WTC11 (cell line): ENCODE results near the gene ITPK1.

ENCODE experiments used
- ATF1 ChIP-seq: sonication (generic); formaldehyde crosslinking; IDR thresholded peaks from 2 replicates; pipeline ENCODE4 v1.8.1; 2023; ENCODE audit warnings: mild to moderate bottlenecking, moderate library complexity, missing genetic modification reagents
- CTCF ChIP-seq: fragments of 200-600 bp; IDR thresholded peaks from 2 replicates; pipeline ENCODE4 v1.8.0; 2022; ENCODE audit warnings: antibody characterized with exemption
- SMAD3 ChIP-seq: sonication (generic); formaldehyde crosslinking; IDR thresholded peaks from 2 replicates; pipeline ENCODE4 v1.8.0; 2022; ENCODE audit warnings: missing genetic modification reagents, mild to moderate bottlenecking, borderline replicate concordance
- SP1 ChIP-seq: sonication (generic); formaldehyde crosslinking; conservative IDR thresholded peaks from 2 replicates; pipeline ENCODE4 v1.8.1; 2022; ENCODE audit warnings: missing genetic modification reagents
- ZNF281 ChIP-seq: sonication (generic); formaldehyde crosslinking; IDR thresholded peaks from 2 replicates; pipeline ENCODE4 v1.8.0; 2023; ENCODE audit warnings: mild to moderate bottlenecking, missing genetic modification reagents

- TF ChIP-seq SP1 (CRISPR knock-in tag) (no peak), SMAD3 (no peak), CTCF (no peak), ATF1 (CRISPR knock-in tag) (no peak), ZNF281 (no peak)
Measured at GRCh38 chr14:93101181-93101580, 14.5 kb downstream of the ITPK1 start.
